A549 (cell line): ENCODE data around the gene ERAL1. TPM values are rescaled to one million over a fixed set of nuclear protein-coding genes. Genes with fewer than 3 reads are reported as not detected.
A peak's percentile ranks its signal among the peaks of the same experiment; 100 is the strongest.

Experiments used
- ATAC-seq, 2 experiments: fragments of 200-7000 bp in 1 of 2; fragments of >200 bp in 1 of 2; cut with Nextera tagmentation in 1 of 2; cut with Tn5 transposase in 1 of 2; 3 replicates each; pipeline versions ENCODE4 v1.8.0 to v1.9.1; 2018 to 2020; ENCODE audit warnings: mild to moderate bottlenecking in 1 of 2, moderate library complexity in 1 of 2
- CTCF ChIA-PET: fragments of 300-600 bp; sonication (Branson Sonifier 250); formaldehyde crosslinking; extraction: SDS; loops from one replicate; lab custom pipeline; 2021; ENCODE audit warnings: antibody characterized with exemption, inconsistent platforms; lab: Yijun Ruan, JAX
- POLR2A ChIA-PET: fragments of 350-600 bp; formaldehyde crosslinking; extraction: SDS; loops from one replicate; lab custom pipeline; 2021; ENCODE audit warnings: antibody characterized with exemption, inconsistent platforms; lab: Yijun Ruan, JAX
- DNase-seq, 2 experiments: peaks; one replicate each; pipeline versions ENCODE4 v3.0.0 to v3.0.0-alpha.2; 2011 to 2016; ENCODE audit warnings: low read depth in 1 of 2, low spot score in 1 of 2
- FAIRE-seq: peaks from 2 replicates; lab custom pipeline; 2011; peaks lifted over from hg19 to GRCh38; lab: Jason Lieb, UNC
- H3K27ac ChIP-seq, 2 experiments: fragments of >200 bp; sonication (Bioruptor Twin); formaldehyde crosslinking; 3 replicates each; pipeline ENCODE4 v1.5.1; 2016 to 2017
- H3K4me1 ChIP-seq: fragments of >200 bp; sonication (Bioruptor Twin); formaldehyde crosslinking; 3 replicates; pipeline ENCODE4 v1.6.1; 2016
- H3K4me2 ChIP-seq: fragments of >200 bp; sonication (Bioruptor Twin); formaldehyde crosslinking; 3 replicates; pipeline ENCODE4 v1.6.1; 2016
- H3K4me3 ChIP-seq: fragments of >200 bp; sonication (Bioruptor Twin); formaldehyde crosslinking; 3 replicates; pipeline ENCODE4 v1.5.1; 2016
- H3K9me3 ChIP-seq: fragments of >200 bp; sonication (Bioruptor Twin); formaldehyde crosslinking; 3 replicates; pipeline ENCODE4 v1.6.1; 2016
- BHLHE40 ChIP-seq: IDR thresholded peaks from 2 replicates; pipeline ENCODE4 v1.6.1; 2012; ENCODE audit warnings: low read depth, low read length, inconsistent platforms
- CBX2 ChIP-seq: fragments of 200-600 bp; sonication (generic); IDR thresholded peaks from 2 replicates; pipeline ENCODE4 v1.6.1; 2016; ENCODE audit warnings: low read depth, mild to moderate bottlenecking, borderline replicate concordance
- CBX8 ChIP-seq: fragments of 200-600 bp; sonication (generic); IDR thresholded peaks from 2 replicates; pipeline ENCODE4 v1.6.1; 2016
- CEBPB ChIP-seq, 2 experiments: fragments of >200 bp in 1 of 2; sonication (Bioruptor Twin) in 1 of 2; formaldehyde crosslinking in 1 of 2; IDR thresholded peaks; 2 replicates each; pipeline ENCODE4 v1.6.1; 2012 to 2016
- CHD4 ChIP-seq: fragments of 200-600 bp; sonication (generic); IDR thresholded peaks from 2 replicates; pipeline ENCODE4 v1.6.1; 2016; ENCODE audit warnings: antibody characterized with exemption, mild to moderate bottlenecking, borderline replicate concordance
- EHF ChIP-seq: fragments of 250-450 bp; sonication (Bioruptor Pico); IDR thresholded peaks from 2 replicates; pipeline ENCODE4 v1.5.0; 2020; ENCODE audit warnings: mild to moderate bottlenecking
- ESRRA ChIP-seq: fragments of 150-350 bp; IDR thresholded peaks from 2 replicates; pipeline ENCODE4 v1.6.1; 2014; ENCODE audit warnings: mild to moderate bottlenecking, low read length, borderline replicate concordance
- FOSL2 ChIP-seq, 2 experiments: fragments of 450-650 bp in 1 of 2; fragments of >200 bp in 1 of 2; sonication (Bioruptor Twin) in 1 of 2; formaldehyde crosslinking; IDR thresholded peaks; 2 replicates each; pipeline versions ENCODE4 v1.5.0 to v1.6.1; 2016 to 2020; ENCODE audit warnings: mild to moderate bottlenecking in 1 of 2, moderate library complexity in 1 of 2
- FOXS1 ChIP-seq: fragments of 250-450 bp; sonication (Bioruptor Pico); IDR thresholded peaks from 2 replicates; pipeline ENCODE4 v1.5.0; 2020; ENCODE audit warnings: mild to moderate bottlenecking, moderate library complexity
- HDAC2 ChIP-seq: fragments of 200-600 bp; sonication (generic); IDR thresholded peaks from 2 replicates; pipeline ENCODE4 v1.6.1; 2016
- HOXB13 ChIP-seq: fragments of 250-450 bp; sonication (Bioruptor Pico); IDR thresholded peaks from 2 replicates; pipeline ENCODE4 v1.5.0; 2020; ENCODE audit warnings: low read depth, mild to moderate bottlenecking, moderate library complexity
- HOXB5 ChIP-seq: fragments of 250-450 bp; sonication (Bioruptor Pico); IDR thresholded peaks from 2 replicates; pipeline ENCODE4 v1.5.0; 2020; ENCODE audit warnings: mild to moderate bottlenecking, moderate library complexity
- JUNB ChIP-seq: fragments of >200 bp; sonication (Bioruptor Twin); formaldehyde crosslinking; IDR thresholded peaks from 2 replicates; pipeline ENCODE4 v1.6.1; 2016
- MAZ ChIP-seq: fragments of 150-350 bp; IDR thresholded peaks from 2 replicates; pipeline ENCODE4 v1.6.1; 2014; ENCODE audit warnings: antibody characterized with exemption, low read depth, low read length, borderline replicate concordance
- MYC ChIP-seq: IDR thresholded peaks from 2 replicates; pipeline ENCODE4 v1.6.1; 2012; ENCODE audit warnings: mild to moderate bottlenecking, inconsistent platforms, low read length, improper control_type of control experiment, borderline replicate concordance
- RNF2 ChIP-seq: fragments of 200-600 bp; sonication (generic); IDR thresholded peaks from 2 replicates; pipeline ENCODE4 v1.6.1; 2016; ENCODE audit warnings: low read depth, mild to moderate bottlenecking, antibody characterized with exemption, moderate library complexity, borderline replicate concordance
- TFCP2L1 ChIP-seq: fragments of 250-450 bp; sonication (Bioruptor Pico); IDR thresholded peaks from 2 replicates; pipeline ENCODE4 v1.5.0; 2021; ENCODE audit warnings: mild to moderate bottlenecking
- TP53 ChIP-seq: fragments of 250-450 bp; sonication (Bioruptor Pico); IDR thresholded peaks from 2 replicates; pipeline ENCODE4 v1.5.0; 2021; ENCODE audit warnings: mild to moderate bottlenecking, moderate library complexity
- ZSCAN20 ChIP-seq: fragments of 250-450 bp; sonication (Bioruptor Pico); IDR thresholded peaks from 2 replicates; pipeline ENCODE4 v1.8.0; 2022; ENCODE audit warnings: mild to moderate bottlenecking, moderate library complexity
- WGBS: methylation state at CpG from one replicate; pipeline ENCODE4 v1.1.6; 2017; ENCODE audit errors: missing lambda C conversion rate; 5-methylcytosine and 5-hydroxymethylcytosine counted together
- polyA plus RNA-seq, 4 experiments: library from polyadenylated mRNA; depleted of rRNA in 3 of 4; stranded (reverse); fragments of >200 nt; fragmentation: RNase III in 1 of 4; extraction: RNeasy Plus Mini Kit Qiagen cat#74134 plus additional on column Dnase treatment in 1 of 4; gene quantifications; 2 replicates in 3 of 4; 3 replicates in 1 of 4; pipeline ENCODE4 v1.2.3, GENCODE V29; 2011 to 2017
- TF ChIP-seq, protein P1 (sequence below): IDR thresholded peaks from 2 replicates; pipeline ENCODE4 v1.6.1; 2012; ENCODE audit warnings: low read depth, borderline replicate concordance
- TF ChIP-seq, protein P2 (sequence below): fragments of 150-350 bp; IDR thresholded peaks from 2 replicates; pipeline ENCODE4 v1.6.1; 2014; ENCODE audit warnings: low read depth, mild to moderate bottlenecking, low read length
- TF ChIP-seq, protein P3 (sequence below): fragments of >200 bp; sonication (Bioruptor Twin); formaldehyde crosslinking; IDR thresholded peaks from 3 replicates; pipeline ENCODE4 v1.5.1; 2016
- TF ChIP-seq, protein P4 (sequence below): IDR thresholded peaks from 2 replicates; pipeline ENCODE4 v1.6.1; 2012

The ERAL1 gene
- polyA plus RNA-seq, 2 of the 4 experiments (the other 2 are of a cell fraction), result 78.9 to 88.3 TPM

DNA sequence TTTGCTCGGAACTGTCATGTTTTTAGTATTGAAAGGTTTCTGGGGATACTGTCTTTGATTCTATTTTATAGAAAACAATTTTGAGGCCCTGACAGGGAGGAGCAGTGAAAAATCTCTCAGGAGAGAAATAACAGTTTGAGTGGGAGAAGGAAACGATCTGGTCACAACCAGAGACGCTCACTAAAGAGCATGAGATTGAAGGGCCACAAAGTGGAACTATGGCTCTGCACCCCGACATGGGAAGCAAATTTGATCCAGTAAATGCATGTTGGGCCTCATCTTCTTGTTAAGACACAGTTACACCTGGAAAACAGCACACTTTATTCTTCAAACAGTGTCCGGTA lies 492 bp downstream of the ERAL1 start:
- ATAC-seq (no peak), DNase-seq (no peak), FAIRE-seq (no peak)
- peak overlapping the region; percentile 63 for H3K4me3 ChIP-seq
- ChIA-PET CTCF (interaction anchor here (0.7 to 2.8 kb wide), 3 partner anchors 91 to 98 kb away, joined by 3 to 19 read pairs (median 5); no protein-coding TSS in a partner anchor), POLR2A (interaction anchor here (0.7 to 1.0 kb wide), 2 partner anchors 53 to 96 kb away, joined by 3 to 4 read pairs; partner anchors contain the start of gene PHF12)
- peaks cover 11% of the 10 kb centered on the region; the same call in 2 of the 3 replicates for H3K4me1 ChIP-seq
- TF ChIP-seq HDAC2 (peak; percentile 10), CBX2 (no peak)
- H3K9me3 ChIP-seq, result no peaks in the 10 kb centered on the region
- H3K27ac ChIP-seq, result peak overlapping the region; percentile 84 to 88
- peak overlapping the region; percentile 94 for H3K4me2 ChIP-seq
- WGBS, result 3% methylated on average over 5 of the region's 5 CpGs

DNA sequence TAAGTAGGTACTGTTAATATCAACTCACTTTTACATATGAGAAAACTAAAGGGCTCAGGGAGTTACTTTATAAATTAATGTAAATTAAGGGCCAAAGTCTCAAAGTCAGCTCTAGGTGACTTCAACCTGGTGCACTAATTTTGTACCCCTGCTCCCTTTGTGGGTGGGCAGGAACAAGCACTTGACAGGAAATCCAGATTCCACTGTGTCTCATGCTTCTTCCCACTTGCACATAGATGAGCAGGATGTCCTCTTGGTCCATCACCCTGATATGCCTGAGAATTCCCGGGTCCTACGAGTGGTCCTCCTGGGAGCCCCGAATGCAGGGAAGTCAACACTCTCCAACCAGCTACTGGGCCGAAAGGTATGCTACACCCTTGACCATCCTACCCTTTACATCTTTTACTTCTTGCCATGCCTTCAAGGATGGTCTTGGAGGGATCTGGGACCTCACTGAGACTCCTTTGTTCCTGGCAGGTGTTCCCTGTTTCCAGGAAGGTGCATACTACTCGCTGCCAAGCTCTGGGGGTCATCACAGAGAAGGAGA lies 1.3 kb downstream of the ERAL1 start:
- 87% methylated on average over 5 of the region's 5 CpGs for WGBS
- H3K9me3 ChIP-seq, result no peaks in the 10 kb centered on the region
- H3K4me1 ChIP-seq, result peaks cover 11% of the 10 kb centered on the region; the same call in 2 of the 3 replicates
- DNase-seq (no peak), FAIRE-seq (no peak), ATAC-seq (no peak)
- no peak for TF ChIP-seq MYC
- no peak for TF ChIP-seq RNF2
- no peak for TF ChIP-seq ZSCAN20 (CRISPR knock-in tag)
- ChIA-PET POLR2A (interaction anchor here (0.7 to 1.2 kb wide), 3 partner anchors 44 to 129 kb away, joined by 3 read pairs; no protein-coding TSS in a partner anchor), CTCF (interaction anchor here (0.7 to 2.8 kb wide), 6 partner anchors 41 to 129 kb away, joined by 3 to 19 read pairs (median 4); no protein-coding TSS in a partner anchor)
- no peak overlapping the region for H3K27ac ChIP-seq
- no peak overlapping the region; the same call in 2 of the 3 replicates for H3K4me3 ChIP-seq
- H3K4me2 ChIP-seq, result peak overlapping the region; percentile 94

DNA sequence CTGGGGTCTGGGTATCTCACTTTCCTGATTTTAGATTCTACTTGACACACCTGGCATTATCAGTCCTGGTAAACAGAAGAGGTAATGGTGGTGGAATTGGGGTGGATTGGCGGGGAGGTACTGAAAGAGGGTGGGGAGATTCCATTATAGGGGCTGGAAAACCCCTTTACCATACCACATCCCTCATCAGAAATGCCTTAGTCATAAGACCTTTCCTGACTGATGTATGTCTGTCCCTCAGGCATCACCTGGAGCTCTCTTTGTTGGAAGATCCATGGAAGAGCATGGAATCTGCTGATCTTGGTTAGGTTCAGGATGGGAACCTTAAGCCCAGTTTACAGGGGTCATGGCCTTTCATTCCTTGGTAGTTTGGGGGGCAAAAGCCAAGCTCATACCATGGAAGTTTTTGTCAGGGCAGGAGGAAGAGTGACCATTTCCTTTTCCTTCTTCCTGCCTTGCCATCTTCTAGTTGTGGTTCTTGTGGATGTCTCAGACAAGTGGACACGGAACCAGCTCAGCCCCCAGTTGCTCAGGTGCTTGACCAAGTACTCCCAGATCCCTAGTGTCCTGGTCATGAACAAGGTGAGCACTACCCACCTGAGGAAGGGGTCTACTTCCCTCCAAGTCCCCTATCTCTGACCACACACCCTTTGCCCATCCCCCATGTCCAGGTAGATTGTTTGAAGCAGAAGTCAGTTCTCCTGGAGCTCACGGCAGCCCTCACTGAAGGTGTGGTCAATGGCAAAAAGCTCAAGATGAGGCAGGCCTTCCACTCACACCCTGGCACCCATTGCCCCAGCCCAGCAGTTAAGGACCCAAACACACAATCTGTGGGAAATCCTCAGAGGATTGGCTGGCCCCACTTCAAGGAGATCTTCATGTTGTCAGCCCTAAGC lies 3.3 kb downstream of the ERAL1 start:
- no peak for ATAC-seq
- H3K4me3 ChIP-seq, result no peak overlapping the region
- 81% methylated on average over 3 of the region's 3 CpGs for WGBS
- H3K9me3 ChIP-seq, result no peaks in the 10 kb centered on the region
- no peak for DNase-seq
- POLR2A ChIA-PET, result interaction anchor here (0.5 to 1.5 kb wide), 3 partner anchors 16 to 58 kb away, joined by 3 to 6 read pairs (median 4); partner anchors contain the start of gene FAM222B
- peaks cover 11% of the 10 kb centered on the region; the same call in 2 of the 3 replicates for H3K4me1 ChIP-seq
- TF ChIP-seq, protein P1, sequence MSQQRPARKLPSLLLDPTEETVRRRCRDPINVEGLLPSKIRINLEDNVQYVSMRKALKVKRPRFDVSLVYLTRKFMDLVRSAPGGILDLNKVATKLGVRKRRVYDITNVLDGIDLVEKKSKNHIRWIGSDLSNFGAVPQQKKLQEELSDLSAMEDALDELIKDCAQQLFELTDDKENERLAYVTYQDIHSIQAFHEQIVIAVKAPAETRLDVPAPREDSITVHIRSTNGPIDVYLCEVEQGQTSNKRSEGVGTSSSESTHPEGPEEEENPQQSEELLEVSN, result no peak
- TF ChIP-seq, protein P2, sequence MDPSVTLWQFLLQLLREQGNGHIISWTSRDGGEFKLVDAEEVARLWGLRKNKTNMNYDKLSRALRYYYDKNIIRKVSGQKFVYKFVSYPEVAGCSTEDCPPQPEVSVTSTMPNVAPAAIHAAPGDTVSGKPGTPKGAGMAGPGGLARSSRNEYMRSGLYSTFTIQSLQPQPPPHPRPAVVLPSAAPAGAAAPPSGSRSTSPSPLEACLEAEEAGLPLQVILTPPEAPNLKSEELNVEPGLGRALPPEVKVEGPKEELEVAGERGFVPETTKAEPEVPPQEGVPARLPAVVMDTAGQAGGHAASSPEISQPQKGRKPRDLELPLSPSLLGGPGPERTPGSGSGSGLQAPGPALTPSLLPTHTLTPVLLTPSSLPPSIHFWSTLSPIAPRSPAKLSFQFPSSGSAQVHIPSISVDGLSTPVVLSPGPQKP, result no peak
- no peak for TF ChIP-seq FOXS1 (CRISPR knock-in tag)
- no peak for TF ChIP-seq CHD4
- no peak for TF ChIP-seq TP53 (CRISPR knock-in tag)
- no peak for TF ChIP-seq CEBPB (IDR thresholded peaks at IDR 0.05)
- TF ChIP-seq, all 56 proteins: peak for 0
- Histone ChIP-seq H3K27ac (no peak overlapping the region), H3K4me2 (no peak overlapping the region)
- CTCF ChIA-PET, result interaction anchor here (0.6 to 7.3 kb wide), 9 partner anchors 9 to 254 kb away, joined by 3 to 58 read pairs (median 3); no protein-coding TSS in a partner anchor
- no peak for FAIRE-seq

DNA sequence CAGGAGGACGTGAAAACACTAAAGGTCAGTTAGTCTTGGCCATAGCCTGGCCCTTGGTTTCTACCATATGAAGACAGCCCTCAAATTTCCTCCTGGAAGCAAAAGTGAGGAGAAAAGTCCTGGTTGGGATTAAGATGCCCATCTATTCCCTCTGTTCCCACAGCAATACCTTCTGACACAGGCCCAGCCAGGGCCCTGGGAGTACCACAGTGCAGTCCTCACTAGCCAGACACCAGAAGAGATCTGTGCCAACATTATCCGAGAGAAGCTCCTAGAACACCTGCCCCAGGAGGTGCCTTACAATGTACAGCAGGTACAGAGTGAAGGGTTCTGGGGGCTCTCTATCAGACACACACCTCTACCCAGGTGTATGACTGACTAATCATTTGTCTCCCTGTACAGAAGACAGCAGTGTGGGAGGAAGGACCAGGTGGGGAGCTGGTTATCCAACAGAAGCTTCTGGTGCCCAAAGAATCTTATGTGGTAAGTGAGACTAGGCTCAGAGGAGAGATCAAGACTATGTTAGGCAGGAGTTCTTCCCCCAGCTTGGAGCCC lies 4.1 kb downstream of the ERAL1 start:
- WGBS, result 47% methylated on average over 2 of the region's 2 CpGs
- Histone ChIP-seq H3K4me1 (peaks cover 11% of the 10 kb centered on the region; the same call in 2 of the 3 replicates), H3K9me3 (no peaks in the 10 kb centered on the region), H3K4me3 (no peak overlapping the region), H3K4me2 (no peak overlapping the region), H3K27ac (no peak overlapping the region)
- ChIA-PET POLR2A (interaction anchor here (1.0 to 1.5 kb wide), 2 partner anchors 17 to 50 kb away, joined by 3 to 6 read pairs; partner anchors contain the start of gene FAM222B), CTCF (interaction anchor here (0.6 to 7.3 kb wide), 9 partner anchors 24 to 254 kb away, joined by 3 to 58 read pairs (median 3); partner anchors contain the start of gene FLOT2)
- ATAC-seq (no peak), DNase-seq (no peak), FAIRE-seq (no peak)
- TF ChIP-seq, protein P3, sequence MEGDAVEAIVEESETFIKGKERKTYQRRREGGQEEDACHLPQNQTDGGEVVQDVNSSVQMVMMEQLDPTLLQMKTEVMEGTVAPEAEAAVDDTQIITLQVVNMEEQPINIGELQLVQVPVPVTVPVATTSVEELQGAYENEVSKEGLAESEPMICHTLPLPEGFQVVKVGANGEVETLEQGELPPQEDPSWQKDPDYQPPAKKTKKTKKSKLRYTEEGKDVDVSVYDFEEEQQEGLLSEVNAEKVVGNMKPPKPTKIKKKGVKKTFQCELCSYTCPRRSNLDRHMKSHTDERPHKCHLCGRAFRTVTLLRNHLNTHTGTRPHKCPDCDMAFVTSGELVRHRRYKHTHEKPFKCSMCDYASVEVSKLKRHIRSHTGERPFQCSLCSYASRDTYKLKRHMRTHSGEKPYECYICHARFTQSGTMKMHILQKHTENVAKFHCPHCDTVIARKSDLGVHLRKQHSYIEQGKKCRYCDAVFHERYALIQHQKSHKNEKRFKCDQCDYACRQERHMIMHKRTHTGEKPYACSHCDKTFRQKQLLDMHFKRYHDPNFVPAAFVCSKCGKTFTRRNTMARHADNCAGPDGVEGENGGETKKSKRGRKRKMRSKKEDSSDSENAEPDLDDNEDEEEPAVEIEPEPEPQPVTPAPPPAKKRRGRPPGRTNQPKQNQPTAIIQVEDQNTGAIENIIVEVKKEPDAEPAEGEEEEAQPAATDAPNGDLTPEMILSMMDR, result no peak
- TF ChIP-seq ZSCAN20 (CRISPR knock-in tag) (no peak), HOXB5 (CRISPR knock-in tag) (no peak), FOXS1 (CRISPR knock-in tag) (no peak), MAZ (no peak), TFCP2L1 (no peak), HOXB13 (CRISPR knock-in tag) (no peak), ESRRA (no peak), BHLHE40 (no peak), RNF2 (no peak), JUNB (no peak), CBX8 (no peak), FOSL2 (IDR thresholded peaks at IDR 0.05) (no peak), FOSL2 (CRISPR knock-in tag; IDR thresholded peaks at IDR 0.05) (no peak), EHF (no peak)
- TF ChIP-seq, protein P4, sequence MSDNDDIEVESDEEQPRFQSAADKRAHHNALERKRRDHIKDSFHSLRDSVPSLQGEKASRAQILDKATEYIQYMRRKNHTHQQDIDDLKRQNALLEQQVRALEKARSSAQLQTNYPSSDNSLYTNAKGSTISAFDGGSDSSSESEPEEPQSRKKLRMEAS, result no peak
